Liver (tissue), 9 donors: ENCODE measurements around the gene MTHFD2L. TPM values are rescaled to one million over a fixed set of nuclear protein-coding genes. Genes with fewer than 3 reads are reported as not detected.

Source experiments
- DNase-seq: peaks from one replicate; pipeline ENCODE4 v3.0.0-alpha.2; 2017; ENCODE audit warnings: low spot score
- H3K27ac ChIP-seq, 2 donors: one replicate each; pipeline ENCODE4 v1.7.0; 2013; ENCODE audit warnings: inconsistent platforms in 2 of 2, low read length in 2 of 2, control low read depth in 1 of 2, low read depth in 1 of 2, mild to moderate bottlenecking in 1 of 2
- H3K27me3 ChIP-seq, 4 donors: one replicate each; pipeline versions ENCODE4 v1.6.1 to v1.7.0; 2013; ENCODE audit warnings: low read length in 3 of 4, inconsistent platforms in 1 of 4, mild to moderate bottlenecking in 1 of 4, moderate library complexity in 1 of 4; ENCODE audit not compliant: control insufficient read depth in 4 of 4, insufficient read depth in 4 of 4
- H3K36me3 ChIP-seq, 4 donors: one replicate each; pipeline versions ENCODE4 v1.6.1 to v1.7.0; 2013; ENCODE audit warnings: low read length in 3 of 4, mild to moderate bottlenecking in 3 of 4, low read depth in 1 of 4, moderate library complexity in 1 of 4; ENCODE audit not compliant: control insufficient read depth in 4 of 4, insufficient read depth in 3 of 4
- H3K4me1 ChIP-seq, 4 donors: one replicate each; pipeline versions ENCODE4 v1.6.1 to v1.7.0; 2013; ENCODE audit warnings: low read length in 3 of 4, mild to moderate bottlenecking in 3 of 4, moderate library complexity in 1 of 4; ENCODE audit not compliant: control insufficient read depth in 4 of 4, insufficient read depth in 4 of 4
- H3K4me3 ChIP-seq, 3 donors: one replicate each; pipeline versions ENCODE4 v1.6.1 to v1.7.0; 2013; ENCODE audit warnings: low read length in 3 of 3, control low read depth in 1 of 3, low read depth in 1 of 3, mild to moderate bottlenecking in 1 of 3
- H3K9ac ChIP-seq, 2 donors: one replicate each; pipeline ENCODE4 v1.7.0; 2013; ENCODE audit warnings: low read length in 2 of 2, mild to moderate bottlenecking in 2 of 2, moderate library complexity in 2 of 2, control low read depth in 1 of 2, low read depth in 1 of 2
- H3K9me3 ChIP-seq, 4 donors: one replicate each; pipeline versions ENCODE4 v1.6.1 to v1.7.0; 2013; ENCODE audit warnings: low read length in 3 of 4; ENCODE audit not compliant: control insufficient read depth in 4 of 4
- ATF3 ChIP-seq: IDR thresholded peaks from 2 replicates; pipeline ENCODE4 v1.6.1; 2016; ENCODE audit warnings: antibody characterized with exemption
- CTCF ChIP-seq: fragments of 150-350 bp; IDR thresholded peaks from 2 replicates; pipeline ENCODE4 v1.5.1; 2017; ENCODE audit warnings: improper control_type of control experiment, low read depth, low read length; ENCODE audit not compliant: missing input control
- EGR1 ChIP-seq, 2 donors: IDR thresholded peaks; 2 replicates each; pipeline ENCODE4 v1.6.1; 2016 to 2018; ENCODE audit warnings: antibody characterized with exemption in 2 of 2, low read depth in 2 of 2
- FOXA1 ChIP-seq: IDR thresholded peaks from 2 replicates; pipeline ENCODE4 v1.6.1; 2016; ENCODE audit warnings: antibody characterized with exemption
- FOXA2 ChIP-seq: IDR thresholded peaks from 2 replicates; pipeline ENCODE4 v1.6.1; 2016; ENCODE audit warnings: antibody characterized with exemption
- GABPA ChIP-seq, 2 donors: IDR thresholded peaks in 1 of 2; conservative IDR thresholded peaks in 1 of 2; 2 replicates each; pipeline ENCODE4 v1.6.1; 2016; ENCODE audit warnings: antibody characterized with exemption in 2 of 2, mild to moderate bottlenecking in 1 of 2, moderate library complexity in 1 of 2
- HNF4A ChIP-seq, 2 donors: conservative IDR thresholded peaks; 2 replicates each; pipeline ENCODE4 v1.6.1; 2016; ENCODE audit warnings: antibody characterized with exemption in 2 of 2, mild to moderate bottlenecking in 2 of 2
- HNF4G ChIP-seq: IDR thresholded peaks from 2 replicates; pipeline ENCODE4 v1.6.1; 2016; ENCODE audit warnings: antibody characterized with exemption
- JUND ChIP-seq, 2 donors: IDR thresholded peaks; 2 replicates each; pipeline ENCODE4 v1.6.1; 2016; ENCODE audit warnings: antibody characterized with exemption in 2 of 2
- MAX ChIP-seq: IDR thresholded peaks from 2 replicates; pipeline ENCODE4 v1.6.1; 2016; ENCODE audit warnings: antibody characterized with exemption
- NR2F2 ChIP-seq: IDR thresholded peaks from 2 replicates; pipeline ENCODE4 v1.6.1; 2016; ENCODE audit warnings: antibody characterized with exemption
- RAD21 ChIP-seq, 2 donors: IDR thresholded peaks; 2 replicates each; pipeline ENCODE4 v1.6.1; 2016; ENCODE audit warnings: antibody characterized with exemption in 2 of 2, mild to moderate bottlenecking in 2 of 2
- REST ChIP-seq: IDR thresholded peaks from 2 replicates; pipeline ENCODE4 v1.6.1; 2016; ENCODE audit warnings: antibody characterized with exemption, mild to moderate bottlenecking
- RXRA ChIP-seq, 2 donors: IDR thresholded peaks; 2 replicates each; pipeline ENCODE4 v1.6.1; 2017 to 2018; ENCODE audit warnings: antibody characterized with exemption in 2 of 2, mild to moderate bottlenecking in 1 of 2
- SP1 ChIP-seq: IDR thresholded peaks from 2 replicates; pipeline ENCODE4 v1.6.1; 2018; ENCODE audit warnings: antibody characterized with exemption, mild to moderate bottlenecking
- TAF1 ChIP-seq: conservative IDR thresholded peaks from 2 replicates; pipeline ENCODE4 v1.6.1; 2016; ENCODE audit warnings: antibody characterized with exemption, mild to moderate bottlenecking
- YY1 ChIP-seq: IDR thresholded peaks from 2 replicates; pipeline ENCODE4 v1.6.1; 2016; ENCODE audit warnings: antibody characterized with exemption, mild to moderate bottlenecking
- ZBTB33 ChIP-seq: IDR thresholded peaks from 2 replicates; pipeline ENCODE4 v1.6.1; 2016; ENCODE audit warnings: antibody characterized with exemption
- WGBS: extraction: QIAGEN DNeasy Blood & Tissue Kit; methylation state at CpG from one replicate; pipeline ENCODE4 v1.1.7; 2013; 5-methylcytosine and 5-hydroxymethylcytosine counted together
- polyA plus RNA-seq, 2 donors: library from polyadenylated mRNA; stranded (reverse) in 1 of 2; unstranded in 1 of 2; fragments of 200-250 nt in 1 of 2; fragments of >200 nt in 1 of 2; fragmentation: Nextera tagmentation in 1 of 2; extraction: Ambion mirVana in 1 of 2; gene quantifications; one replicate each; pipeline versions ENCODE4 v1.2.1 to v1.2.3, GENCODE V29; 2013 to 2015
- total RNA-seq, 2 donors: library from RNA; depleted of rRNA; stranded (reverse); fragments of >200 nt; gene quantifications; one replicate each; pipeline ENCODE4 v1.2.3, GENCODE V29; 2014
- donor health status: healthy.
- donor health status: healthy.
- donor health status: healthy.
- donor health status: healthy.
- donor health status: healthy.

The MTHFD2L gene
- total and polyA plus RNA-seq, 4 donors = 7.4 to 51.5 (median 31.1) TPM

GRCh38 chr4:74217365-74217764 is 59.4 kb downstream of the MTHFD2L start:
- H3K4me1 ChIP-seq = no peaks in the 10 kb centered on the region
- H3K27me3 ChIP-seq = no peaks in the 10 kb centered on the region
- H3K36me3 ChIP-seq = peaks cover 0 to 6% (median 0%) of the 10 kb centered on the region in 4 donors
- no peaks in the 10 kb centered on the region for H3K9me3 ChIP-seq
- no peak overlapping the region for H3K27ac ChIP-seq
- DNase-seq = no peak
- H3K9ac ChIP-seq = no peak overlapping the region
- WGBS = 86% methylated on average over 3 of the region's 3 CpGs
- TF ChIP-seq REST (no peak), TAF1 (no peak), FOXA1 (no peak), GABPA (IDR thresholded peaks at IDR 0.05 in 1 of 2, conservative IDR thresholded peaks at IDR 0.05 in 1 of 2) (no peak), ATF3 (no peak), RXRA (IDR thresholded peaks at IDR 0.05) (no peak), HNF4A (conservative IDR thresholded peaks at IDR 0.05) (no peak), ZBTB33 (no peak), JUND (IDR thresholded peaks at IDR 0.05) (no peak), RAD21 (IDR thresholded peaks at IDR 0.05) (no peak)
- no peak overlapping the region for H3K4me3 ChIP-seq

GRCh38 chr4:74218201-74218600 is 60.3 kb downstream of the MTHFD2L start:
- DNase-seq = no peak
- H3K27me3 ChIP-seq = no peaks in the 10 kb centered on the region
- H3K4me1 ChIP-seq = no peaks in the 10 kb centered on the region
- H3K4me3 ChIP-seq = no peak overlapping the region
- H3K36me3 ChIP-seq = peaks cover 0 to 6% (median 0%) of the 10 kb centered on the region in 4 donors
- H3K27ac ChIP-seq = no peak overlapping the region
- H3K9me3 ChIP-seq = no peaks in the 10 kb centered on the region
- 97% methylated on average over 4 of the region's 4 CpGs for WGBS
- TF ChIP-seq HNF4A (conservative IDR thresholded peaks at IDR 0.05) (no peak), RAD21 (IDR thresholded peaks at IDR 0.05) (no peak), RXRA (IDR thresholded peaks at IDR 0.05) (no peak), TAF1 (no peak), SP1 (no peak), EGR1 (IDR thresholded peaks at IDR 0.05; ENCODE audit: low read depth in 2 of 2) (no peak), MAX (no peak), REST (no peak), ATF3 (no peak), JUND (IDR thresholded peaks at IDR 0.05) (no peak), FOXA2 (no peak), CTCF (no peak), YY1 (no peak), HNF4G (no peak), GABPA (IDR thresholded peaks at IDR 0.05 in 1 of 2, conservative IDR thresholded peaks at IDR 0.05 in 1 of 2) (no peak), FOXA1 (no peak), NR2F2 (no peak), ZBTB33 (no peak)
- no peak overlapping the region for H3K9ac ChIP-seq
